Suprapubic skin (tissue), 3 donors: ENCODE data around the gene EIF4E3.

ENCODE experiments used
- POLR2A ChIP-seq, 2 donors: fragments of 450-650 bp; IDR thresholded peaks; one replicate each; pipeline ENCODE4 v1.6.1; 2017; ENCODE audit warnings: antibody characterized with exemption in 2 of 2, mild to moderate bottlenecking in 2 of 2, moderate library complexity in 2 of 2
- TF ChIP-seq, protein P1 (sequence below), 2 donors: fragments of 200-600 bp in 1 of 2; fragments of 450-650 bp in 1 of 2; sonication (generic) in 1 of 2; IDR thresholded peaks; one replicate each; pipeline ENCODE4 v1.5.1; 2016 to 2019; ENCODE audit warnings: antibody characterized with exemption in 2 of 2, mild to moderate bottlenecking in 1 of 2, moderate library complexity in 1 of 2

DNA sequence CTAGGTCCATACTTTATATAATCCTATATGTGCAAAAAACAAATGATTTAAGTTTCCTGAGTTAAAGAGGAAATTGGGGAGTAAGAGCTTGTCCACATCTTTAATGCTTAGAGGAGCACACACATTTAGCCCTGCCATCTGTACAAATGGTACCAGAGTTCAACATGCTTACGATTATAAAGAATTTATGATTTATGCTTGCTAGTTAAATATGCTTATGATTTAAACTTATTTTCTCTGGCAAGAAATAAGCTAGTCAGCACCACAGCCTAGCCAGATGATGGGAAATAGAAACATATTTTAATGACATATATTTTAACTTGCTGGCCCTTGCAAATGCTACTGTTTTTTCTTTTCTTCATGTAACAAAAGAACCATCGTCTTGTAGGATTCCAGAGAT lies 48.3 kb downstream of the EIF4E3 start:
- TF ChIP-seq, protein P1, sequence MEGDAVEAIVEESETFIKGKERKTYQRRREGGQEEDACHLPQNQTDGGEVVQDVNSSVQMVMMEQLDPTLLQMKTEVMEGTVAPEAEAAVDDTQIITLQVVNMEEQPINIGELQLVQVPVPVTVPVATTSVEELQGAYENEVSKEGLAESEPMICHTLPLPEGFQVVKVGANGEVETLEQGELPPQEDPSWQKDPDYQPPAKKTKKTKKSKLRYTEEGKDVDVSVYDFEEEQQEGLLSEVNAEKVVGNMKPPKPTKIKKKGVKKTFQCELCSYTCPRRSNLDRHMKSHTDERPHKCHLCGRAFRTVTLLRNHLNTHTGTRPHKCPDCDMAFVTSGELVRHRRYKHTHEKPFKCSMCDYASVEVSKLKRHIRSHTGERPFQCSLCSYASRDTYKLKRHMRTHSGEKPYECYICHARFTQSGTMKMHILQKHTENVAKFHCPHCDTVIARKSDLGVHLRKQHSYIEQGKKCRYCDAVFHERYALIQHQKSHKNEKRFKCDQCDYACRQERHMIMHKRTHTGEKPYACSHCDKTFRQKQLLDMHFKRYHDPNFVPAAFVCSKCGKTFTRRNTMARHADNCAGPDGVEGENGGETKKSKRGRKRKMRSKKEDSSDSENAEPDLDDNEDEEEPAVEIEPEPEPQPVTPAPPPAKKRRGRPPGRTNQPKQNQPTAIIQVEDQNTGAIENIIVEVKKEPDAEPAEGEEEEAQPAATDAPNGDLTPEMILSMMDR (IDR thresholded peaks at IDR 0.05), result no peak
- no peak for TF ChIP-seq POLR2A (IDR thresholded peaks at IDR 0.05)
